HG03460 (cell line): Measurements from ENCODE around the gene CD27.

Source experiments
- ATAC-seq: cut with Tn5 transposase; IDR thresholded peaks from one replicate; pipeline ENCODE4 v1.9.1; 2021; ENCODE audit not compliant: unreplicated experiment

CD27 gene

DNA sequence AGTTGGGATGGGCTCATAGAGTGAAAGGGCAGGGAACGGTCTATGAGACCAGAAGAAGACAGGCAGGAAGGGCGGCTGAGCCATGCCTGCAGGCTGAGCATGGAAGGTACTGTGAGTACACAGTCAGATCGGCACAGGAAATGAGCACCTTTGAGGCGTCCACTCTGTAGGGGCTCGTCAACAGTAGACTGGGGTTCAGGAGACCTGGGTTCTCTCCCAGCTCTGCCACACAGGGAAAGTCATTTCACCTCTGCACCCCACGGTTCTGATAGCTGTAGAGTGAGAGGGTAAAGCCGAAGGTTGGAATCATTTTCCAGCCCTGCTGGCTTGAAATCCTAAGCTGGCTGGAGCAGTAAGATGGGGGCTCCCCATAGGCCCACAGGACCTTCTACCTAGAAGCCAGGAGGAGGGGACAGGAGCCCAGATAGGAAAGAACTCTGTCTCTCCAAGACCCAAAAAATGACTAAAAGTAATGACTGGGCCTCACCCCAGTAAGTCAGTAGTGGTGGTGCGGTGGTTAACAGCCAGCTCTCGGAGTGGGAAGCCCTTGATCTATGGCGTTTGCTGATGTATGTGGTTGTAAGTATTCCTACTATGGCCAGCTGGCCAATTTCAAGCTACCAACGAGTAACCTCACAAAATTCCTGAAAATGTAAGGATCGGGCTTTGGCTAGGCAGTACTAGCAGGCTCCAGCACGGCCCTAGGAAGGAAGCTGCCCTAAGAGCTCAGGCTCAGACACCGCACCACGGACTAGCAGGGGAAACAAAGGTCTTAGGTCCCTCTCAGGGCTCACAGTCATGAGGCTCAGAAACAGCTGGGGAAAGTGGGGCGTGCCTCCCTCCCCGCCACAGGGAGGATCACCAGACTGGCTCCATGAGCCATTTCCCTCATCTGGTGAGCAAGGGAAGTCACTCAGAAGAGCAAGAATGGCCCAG lies 10.3 kb upstream of the CD27 start:
- ATAC-seq: no peak

DNA sequence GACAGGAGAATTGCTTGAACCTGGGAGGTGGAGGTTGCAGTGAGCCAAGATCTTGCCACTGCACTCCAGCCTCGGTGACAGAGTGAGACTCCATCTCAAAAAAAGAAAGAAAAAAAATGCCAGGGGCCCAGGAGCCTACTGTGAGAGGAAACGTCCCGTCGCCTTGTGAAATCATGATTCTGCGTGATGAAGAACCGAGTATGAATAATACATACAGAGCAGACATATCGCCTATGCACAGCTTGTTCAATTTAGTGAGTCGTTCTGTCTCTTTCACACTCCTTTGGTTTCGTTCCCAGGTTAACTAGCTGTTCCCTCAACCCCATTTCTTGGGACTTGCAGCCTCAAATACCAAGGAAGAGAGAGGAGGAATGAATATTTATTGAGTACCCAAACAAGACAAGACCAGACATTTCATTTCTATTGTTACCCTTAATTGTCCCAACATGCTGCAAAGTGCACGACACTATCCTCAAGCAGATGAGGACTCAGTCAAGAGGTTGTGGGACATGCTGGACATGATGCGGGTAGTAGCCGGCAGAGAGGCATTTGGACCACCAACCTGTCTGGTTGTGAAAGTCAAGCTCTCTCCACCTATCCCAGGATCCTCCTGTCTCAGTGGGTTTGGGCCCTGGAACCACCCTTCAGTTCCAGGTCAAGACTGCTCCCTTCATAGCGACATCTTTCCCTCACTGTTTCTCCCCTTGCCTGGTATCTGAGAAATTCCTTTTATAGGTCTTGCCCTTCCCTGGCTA lies 8.6 kb upstream of the CD27 start:
- no peak for ATAC-seq

DNA sequence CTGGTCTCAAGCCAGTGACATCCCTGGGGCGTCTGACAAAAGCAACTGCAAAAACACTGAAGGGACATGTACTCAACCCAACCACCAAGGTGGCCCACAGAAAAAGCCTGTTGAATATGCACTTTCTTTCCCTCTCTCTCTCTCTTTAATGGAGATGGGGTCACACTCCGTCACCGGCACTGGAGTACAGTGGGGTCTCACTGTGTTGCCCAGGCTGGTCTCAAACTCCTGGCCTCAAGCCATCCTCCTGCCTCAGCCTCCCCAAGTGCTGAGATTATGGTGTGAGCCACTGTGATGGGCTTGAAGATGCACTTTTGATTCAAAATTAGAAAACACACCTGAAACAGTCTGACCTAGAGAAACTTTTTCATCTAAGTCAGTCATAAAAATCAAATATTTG lies 7.2 kb upstream of the CD27 start:
- ATAC-seq: no peak

DNA sequence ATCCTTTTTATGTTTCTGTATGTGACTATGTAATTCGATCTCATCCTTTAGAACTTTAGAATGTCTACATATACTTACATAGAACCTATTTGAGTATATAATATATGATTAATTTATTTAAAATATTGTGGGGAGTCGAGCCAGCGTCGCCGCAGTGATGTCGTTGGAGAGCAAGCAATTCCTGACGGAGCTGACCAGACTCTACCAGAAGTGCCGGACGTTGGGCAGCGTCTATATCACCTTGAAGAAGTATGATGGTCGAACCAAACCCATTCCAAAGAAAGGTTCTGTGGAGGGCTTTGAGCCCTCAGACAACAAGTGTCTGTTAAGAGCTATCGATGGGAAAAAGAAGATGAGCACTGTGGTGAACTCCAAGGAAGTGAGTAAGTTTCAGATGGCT lies 6.4 kb upstream of the CD27 start:
- no peak for ATAC-seq

DNA sequence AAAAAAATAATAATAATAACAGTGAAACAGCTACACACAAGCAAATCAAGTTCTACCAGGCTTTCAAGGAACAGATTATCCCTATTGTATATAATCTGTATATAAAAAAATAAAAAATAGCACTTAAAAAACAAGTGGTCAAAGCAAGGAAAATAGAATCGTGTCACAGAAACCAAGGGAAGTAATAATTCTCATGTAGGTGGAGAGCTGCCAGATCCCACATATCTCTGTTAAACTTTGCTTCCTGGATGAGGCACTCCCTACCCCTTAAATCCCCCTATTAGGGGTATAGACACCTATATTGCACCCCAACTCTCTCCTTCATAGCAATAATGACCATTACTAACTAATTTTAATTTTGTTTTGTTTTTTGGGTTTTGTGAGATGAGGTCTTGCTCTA lies 4.4 kb upstream of the CD27 start:
- no peak for ATAC-seq

DNA sequence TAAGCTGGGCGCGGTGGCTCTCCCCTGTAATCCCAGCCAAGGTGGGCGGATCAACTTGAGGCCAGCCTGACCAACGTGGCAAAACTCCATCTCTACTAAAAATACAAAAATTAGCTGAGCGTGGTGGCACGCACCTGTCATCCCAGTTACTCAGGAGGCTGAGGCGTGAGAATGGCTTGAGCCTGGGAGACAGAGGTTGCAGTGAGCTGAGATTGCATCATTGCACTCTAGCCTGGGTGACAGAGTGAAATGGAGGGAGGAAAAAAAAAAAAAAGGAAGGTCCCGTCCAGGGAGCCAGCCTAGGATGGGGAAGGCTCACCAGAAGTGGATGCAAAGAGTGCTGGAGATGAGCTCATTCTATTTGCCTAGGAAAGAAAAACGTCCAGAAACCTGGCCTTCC lies 1.9 kb upstream of the CD27 start:
- no peak for ATAC-seq

DNA sequence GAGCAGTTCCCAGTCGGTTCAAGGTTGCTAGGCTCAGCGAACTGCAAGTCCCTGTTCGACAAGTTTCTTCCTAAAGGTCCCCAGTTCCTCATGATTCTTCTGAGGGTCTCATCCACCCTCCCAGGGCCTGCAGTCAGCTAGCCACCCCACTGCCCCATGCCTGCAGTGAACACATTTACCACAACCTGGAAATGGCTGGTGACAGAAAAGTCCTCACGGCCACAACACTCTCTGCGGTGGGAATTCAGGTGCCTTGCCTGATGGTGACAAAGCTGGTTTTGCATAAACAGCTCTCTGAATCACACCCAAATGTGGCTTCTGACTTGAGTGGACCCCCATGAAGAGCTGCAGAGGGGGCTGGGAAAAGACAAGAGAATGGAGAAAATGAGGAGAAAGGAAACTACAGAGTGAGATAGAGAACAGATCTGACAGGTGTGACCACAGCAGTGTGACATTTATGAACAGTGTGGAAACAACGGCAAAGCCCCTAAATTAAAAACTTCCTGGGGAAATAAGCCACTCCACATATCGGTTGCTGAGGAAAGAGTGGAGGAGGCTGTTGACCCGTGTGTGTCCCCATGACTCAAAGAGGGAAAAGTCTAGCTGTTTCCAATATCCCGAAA lies 1.3 kb upstream of the CD27 start:
- no peak for ATAC-seq

DNA sequence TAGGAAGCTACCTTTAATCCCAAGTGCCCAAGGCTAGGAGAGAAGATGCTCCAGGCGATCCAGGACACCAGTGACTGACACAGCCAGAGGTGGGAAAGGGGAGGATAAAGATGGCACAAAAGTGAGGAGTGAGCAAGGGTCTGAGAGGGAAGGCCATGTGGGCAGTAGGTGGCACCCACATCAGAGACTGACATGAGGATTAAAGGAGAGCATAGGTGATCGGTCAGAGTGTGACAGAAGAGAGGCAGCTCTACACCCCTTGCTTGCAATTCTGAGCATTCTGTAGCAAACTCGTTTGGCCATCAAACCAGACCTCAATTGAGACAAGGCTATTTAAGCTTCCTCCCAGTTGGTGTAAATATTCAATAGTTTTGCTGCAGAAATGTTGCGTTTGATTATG lies 724 bp upstream of the CD27 start:
- no peak for ATAC-seq

DNA sequence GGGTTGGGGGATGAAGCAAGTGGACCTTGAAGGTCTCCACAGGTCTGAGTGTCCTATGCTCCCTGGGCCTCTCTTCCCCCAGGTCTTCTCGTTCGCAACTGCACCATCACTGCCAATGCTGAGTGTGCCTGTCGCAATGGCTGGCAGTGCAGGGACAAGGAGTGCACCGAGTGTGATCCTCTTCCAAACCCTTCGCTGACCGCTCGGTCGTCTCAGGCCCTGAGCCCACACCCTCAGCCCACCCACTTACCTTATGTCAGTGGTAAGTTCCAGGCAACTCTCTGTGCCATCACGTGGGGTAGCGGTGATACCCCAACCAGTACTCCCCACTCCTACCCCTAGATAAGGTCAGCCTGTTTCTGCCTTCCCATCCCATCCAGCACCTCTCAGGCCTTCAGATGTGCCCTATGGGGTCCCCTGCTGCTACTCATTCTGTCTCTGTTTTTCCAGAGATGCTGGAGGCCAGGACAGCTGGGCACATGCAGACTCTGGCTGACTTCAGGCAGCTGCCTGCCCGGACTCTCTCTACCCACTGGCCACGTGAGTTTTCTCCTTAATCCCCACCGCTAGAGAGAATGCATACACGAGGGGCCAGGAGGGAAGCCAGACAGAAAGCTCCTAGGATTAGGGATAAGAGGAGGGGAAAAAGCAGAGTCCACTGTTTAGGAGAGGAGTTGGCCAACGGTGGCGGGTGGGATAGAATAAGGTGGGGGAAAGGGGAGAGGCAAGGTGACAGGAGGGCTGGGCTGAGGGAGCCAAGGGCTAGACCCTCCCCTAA lies 5.5 kb downstream of the CD27 start:
- no peak for ATAC-seq

DNA sequence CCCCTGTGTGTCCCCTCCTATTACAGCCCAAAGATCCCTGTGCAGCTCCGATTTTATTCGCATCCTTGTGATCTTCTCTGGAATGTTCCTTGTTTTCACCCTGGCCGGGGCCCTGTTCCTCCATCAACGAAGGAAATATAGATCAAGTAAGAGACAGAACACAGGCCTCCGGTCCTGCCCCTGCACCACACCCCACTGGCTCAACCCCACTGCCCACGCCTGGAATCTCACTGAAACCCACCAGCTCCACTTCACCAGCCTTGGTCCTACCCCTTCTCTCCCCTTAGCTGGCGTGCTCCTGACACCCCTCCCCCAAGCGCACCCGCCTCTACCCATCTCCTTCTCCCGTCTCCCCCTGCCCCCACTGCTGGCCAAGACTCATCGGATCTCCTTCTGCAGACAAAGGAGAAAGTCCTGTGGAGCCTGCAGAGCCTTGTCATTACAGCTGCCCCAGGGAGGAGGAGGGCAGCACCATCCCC lies 6.2 kb downstream of the CD27 start:
- peak; percentile 10 for ATAC-seq

DNA sequence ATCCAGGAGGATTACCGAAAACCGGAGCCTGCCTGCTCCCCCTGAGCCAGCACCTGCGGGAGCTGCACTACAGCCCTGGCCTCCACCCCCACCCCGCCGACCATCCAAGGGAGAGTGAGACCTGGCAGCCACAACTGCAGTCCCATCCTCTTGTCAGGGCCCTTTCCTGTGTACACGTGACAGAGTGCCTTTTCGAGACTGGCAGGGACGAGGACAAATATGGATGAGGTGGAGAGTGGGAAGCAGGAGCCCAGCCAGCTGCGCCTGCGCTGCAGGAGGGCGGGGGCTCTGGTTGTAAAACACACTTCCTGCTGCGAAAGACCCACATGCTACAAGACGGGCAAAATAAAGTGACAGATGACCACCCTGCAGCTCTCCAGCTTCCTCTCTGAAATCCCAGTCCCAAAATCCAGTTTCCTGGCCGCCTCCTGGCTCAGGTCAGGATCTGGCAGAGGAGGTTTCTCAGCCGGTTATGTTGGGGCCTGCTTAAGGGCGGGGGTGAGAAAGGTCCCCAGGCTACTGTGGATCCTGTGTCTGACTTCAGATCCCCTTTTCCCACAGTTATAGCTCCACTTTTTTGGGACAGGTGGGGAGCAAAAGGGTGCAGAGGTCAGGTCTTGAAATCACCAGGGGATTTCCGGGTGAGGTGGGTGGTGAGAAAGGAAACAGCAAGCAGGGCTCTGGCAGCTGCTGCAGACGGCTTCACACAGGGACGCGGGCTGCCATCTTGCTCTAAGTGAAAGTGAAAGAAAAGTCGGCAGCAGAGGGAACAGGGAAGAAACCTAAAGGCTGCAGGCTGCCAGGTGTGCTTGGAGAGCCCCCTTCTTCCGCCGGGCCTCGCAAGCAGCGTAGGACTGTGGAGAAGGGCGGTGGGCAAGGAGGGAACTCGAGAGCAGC lies 6.8 kb downstream of the CD27 start, which contains the start of gene TAPBPL:
TAPBPL (plus strand) TSS at position 695 of the 897 bp plus-strand sequence. CDS start 207 bp downstream, outside the sequence.
- ATAC-seq: peak; percentile 68

DNA sequence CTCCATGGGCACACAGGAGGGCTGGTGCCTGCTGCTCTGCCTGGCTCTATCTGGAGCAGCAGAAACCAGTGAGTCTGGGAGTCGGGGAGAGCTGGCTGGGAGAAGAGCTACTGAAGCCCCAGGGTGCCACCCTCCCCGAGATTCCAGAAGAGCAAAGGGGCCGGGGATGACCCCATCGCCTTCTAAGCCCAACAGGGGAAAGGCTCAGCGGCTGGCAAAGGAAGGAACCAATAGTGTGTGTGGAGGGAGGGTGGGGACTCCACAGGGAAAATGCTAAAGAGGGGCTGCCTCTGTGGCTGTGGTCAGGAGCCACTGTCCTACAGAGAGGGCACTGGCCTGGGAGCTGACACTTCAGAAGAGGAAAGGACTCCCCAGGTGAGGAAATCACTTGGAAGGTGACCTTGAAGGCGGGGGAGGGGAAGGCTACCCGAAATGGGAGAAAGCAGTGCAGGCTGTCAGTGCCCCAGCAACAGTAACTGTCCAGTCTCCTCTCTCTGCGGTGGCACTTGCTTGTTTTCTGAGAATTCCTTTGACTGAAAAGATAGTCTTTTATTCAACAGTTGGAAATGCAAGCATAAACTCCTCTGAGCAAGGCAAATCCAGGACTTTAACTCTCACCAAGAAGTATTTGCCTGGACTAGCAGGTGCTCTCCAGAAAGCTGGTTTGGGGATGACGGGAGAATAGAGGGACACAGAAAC lies 7.6 kb downstream of the CD27 start:
- peak; percentile 6 for ATAC-seq

DNA sequence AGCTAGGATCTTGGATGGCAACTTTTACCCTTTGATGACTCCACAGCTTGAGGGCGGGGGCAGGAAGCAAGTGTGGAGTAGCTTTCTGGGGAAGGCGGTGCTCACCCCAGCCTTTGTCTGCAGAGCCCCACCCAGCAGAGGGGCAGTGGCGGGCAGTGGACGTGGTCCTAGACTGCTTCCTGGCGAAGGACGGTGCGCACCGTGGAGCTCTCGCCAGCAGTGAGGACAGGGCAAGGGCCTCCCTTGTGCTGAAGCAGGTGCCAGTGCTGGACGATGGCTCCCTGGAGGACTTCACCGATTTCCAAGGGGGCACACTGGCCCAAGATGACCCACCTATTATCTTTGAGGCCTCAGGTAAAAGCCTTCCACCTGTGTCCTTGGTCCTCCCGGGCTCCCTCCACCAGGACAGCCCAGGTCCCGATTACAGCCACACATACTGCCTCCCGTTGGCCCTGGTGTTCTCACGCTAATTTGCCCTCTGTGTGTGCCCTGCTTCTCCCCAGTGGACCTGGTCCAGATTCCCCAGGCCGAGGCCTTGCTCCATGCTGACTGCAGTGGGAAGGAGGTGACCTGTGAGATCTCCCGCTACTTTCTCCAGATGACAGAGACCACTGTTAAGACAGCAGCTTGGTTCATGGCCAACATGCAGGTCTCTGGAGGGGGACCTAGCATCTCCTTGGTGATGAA lies 8.3 kb downstream of the CD27 start:
- ATAC-seq: no peak

DNA sequence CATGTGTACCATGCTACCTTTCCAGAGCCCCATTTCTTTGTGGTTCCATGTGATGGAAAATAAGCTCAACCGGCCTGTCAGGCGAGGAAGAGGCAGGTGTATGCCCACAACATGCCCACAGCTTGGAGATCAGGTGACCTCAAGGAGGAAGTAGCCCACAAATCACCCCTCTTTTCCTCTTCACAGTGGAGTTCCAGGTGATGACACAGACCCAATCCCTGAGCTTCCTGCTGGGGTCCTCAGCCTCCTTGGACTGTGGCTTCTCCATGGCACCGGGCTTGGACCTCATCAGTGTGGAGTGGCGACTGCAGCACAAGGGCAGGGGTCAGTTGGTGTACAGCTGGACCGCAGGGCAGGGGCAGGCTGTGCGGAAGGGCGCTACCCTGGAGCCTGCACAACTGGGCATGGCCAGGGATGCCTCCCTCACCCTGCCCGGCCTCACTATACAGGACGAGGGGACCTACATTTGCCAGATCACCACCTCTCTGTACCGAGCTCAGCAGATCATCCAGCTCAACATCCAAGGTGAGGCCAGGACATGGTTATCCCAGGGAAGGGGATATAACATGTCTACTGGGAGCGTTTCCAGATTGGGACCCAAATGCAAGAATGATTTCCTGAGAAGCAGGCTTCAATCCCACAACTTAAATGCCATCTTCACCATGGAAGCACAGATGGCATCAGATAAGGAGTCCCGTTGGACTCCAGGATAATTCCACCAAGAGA lies 12.6 kb downstream of the CD27 start:
- no peak for ATAC-seq

DNA sequence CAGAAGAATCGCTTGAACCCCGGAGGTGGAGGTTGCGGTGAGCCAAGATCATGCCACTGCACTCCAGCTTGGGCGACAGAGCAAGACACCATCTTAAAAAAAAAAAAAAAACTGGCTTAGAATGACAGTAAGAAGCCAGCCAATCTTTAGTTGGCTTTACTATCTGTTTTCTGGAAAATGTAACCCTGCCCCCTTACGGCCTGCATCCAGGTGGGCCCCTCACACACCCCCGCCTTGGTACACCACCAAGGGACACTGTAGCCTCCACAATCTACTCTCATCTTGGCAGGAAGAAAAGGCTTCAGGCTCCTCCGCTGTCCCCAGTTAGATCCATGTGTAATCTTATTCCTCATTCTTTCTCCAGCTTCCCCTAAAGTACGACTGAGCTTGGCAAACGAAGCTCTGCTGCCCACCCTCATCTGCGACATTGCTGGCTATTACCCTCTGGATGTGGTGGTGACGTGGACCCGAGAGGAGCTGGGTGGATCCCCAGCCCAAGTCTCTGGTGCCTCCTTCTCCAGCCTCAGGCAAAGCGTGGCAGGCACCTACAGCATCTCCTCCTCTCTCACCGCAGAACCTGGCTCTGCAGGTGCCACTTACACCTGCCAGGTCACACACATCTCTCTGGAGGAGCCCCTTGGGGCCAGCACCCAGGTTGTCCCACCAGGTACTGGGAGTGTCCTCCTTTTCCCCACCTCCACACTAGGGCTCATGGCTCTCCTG lies 13.7 kb downstream of the CD27 start:
- no peak for ATAC-seq

DNA sequence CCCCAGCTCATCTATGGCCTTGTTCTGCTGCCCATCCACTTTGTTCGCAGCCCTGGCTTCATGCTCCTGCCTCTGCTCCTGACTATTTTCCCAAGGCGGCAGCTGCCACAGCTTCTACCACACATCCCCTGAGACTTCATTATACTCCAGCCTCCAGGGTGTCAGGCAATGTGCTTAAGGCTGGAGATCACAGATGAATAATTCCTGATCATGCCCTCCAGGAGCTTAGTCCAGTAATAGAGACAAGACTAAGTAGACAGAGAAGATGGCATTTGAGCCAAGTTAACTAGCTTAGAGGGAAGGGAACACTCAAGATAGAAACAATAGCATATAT lies 14.2 kb downstream of the CD27 start:
- no peak for ATAC-seq

DNA sequence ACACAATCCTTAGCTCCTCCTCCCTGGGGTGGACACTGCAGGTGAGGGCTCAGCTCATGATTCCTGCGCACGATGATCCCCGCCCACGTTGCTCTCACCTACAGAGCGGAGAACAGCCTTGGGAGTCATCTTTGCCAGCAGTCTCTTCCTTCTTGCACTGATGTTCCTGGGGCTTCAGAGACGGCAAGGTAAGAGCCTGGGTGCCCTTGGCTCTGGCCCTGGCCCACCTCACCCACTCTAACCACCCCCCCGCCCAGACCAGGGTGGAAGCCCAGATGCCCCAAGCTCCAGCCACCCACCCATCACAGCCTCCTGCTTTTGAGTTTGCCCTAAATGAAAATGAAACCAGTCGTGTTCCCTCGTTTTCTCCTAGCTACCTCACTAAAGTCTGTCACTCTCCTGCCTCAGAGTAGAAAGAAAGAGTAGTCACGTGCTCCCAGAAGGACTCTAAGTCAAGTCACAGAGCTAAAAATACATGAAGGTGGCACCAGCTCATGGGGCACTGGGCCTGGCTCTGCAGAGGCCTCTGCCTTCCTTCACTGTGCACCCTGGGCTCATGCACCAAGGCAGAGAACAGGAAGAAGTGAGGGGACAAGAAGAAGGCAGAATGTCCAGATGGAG lies 16.1 kb downstream of the CD27 start:
- no peak for ATAC-seq
